HG02938 (cell line): Measurements from ENCODE around the gene SH3GL3.

Experiments used
- ATAC-seq: cut with Tn5 transposase; IDR thresholded peaks from one replicate; pipeline ENCODE4 v1.9.1; 2021; ENCODE audit warnings: mild to moderate bottlenecking, moderate library complexity; ENCODE audit not compliant: unreplicated experiment

SH3GL3 gene

GRCh38 chr15:83503595-83504364, 56.6 kb downstream of the SH3GL3 start:
- ATAC-seq = no peak

- ATAC-seq = no peak
Observed at GRCh38 chr15:83504365-83504764, 57.2 kb downstream of the SH3GL3 start.

GRCh38 chr15:83510001-83510400, 62.9 kb downstream of the SH3GL3 start:
- ATAC-seq = no peak

GRCh38 chr15:83512459-83512858, 65.3 kb downstream of the SH3GL3 start:
- no peak for ATAC-seq

GRCh38 chr15:83514584-83514983, 67.4 kb downstream of the SH3GL3 start:
- no peak for ATAC-seq

- no peak for ATAC-seq
Observed at GRCh38 chr15:83515164-83515563, 68.0 kb downstream of the SH3GL3 start.

GRCh38 chr15:83516935-83517334, 69.8 kb downstream of the SH3GL3 start:
- no peak for ATAC-seq

- ATAC-seq = no peak
Observed at GRCh38 chr15:83526319-83526718, 79.2 kb downstream of the SH3GL3 start.

- no peak for ATAC-seq
Observed at GRCh38 chr15:83533410-83533962, 86.3 kb downstream of the SH3GL3 start.

- no peak for ATAC-seq
Observed at GRCh38 chr15:83537606-83538005, 90.5 kb downstream of the SH3GL3 start.

- no peak for ATAC-seq
Observed at GRCh38 chr15:83538682-83539081, 91.5 kb downstream of the SH3GL3 start.

- ATAC-seq = no peak
Observed at GRCh38 chr15:83545804-83546511, 98.8 kb downstream of the SH3GL3 start.

GRCh38 chr15:83546512-83546888, 99.4 kb downstream of the SH3GL3 start:
- no peak for ATAC-seq

- no peak for ATAC-seq
Observed at GRCh38 chr15:83547168-83547567, 100.0 kb downstream of the SH3GL3 start.

GRCh38 chr15:83549623-83550022, 102.5 kb downstream of the SH3GL3 start:
- no peak for ATAC-seq

- ATAC-seq = no peak
Observed at GRCh38 chr15:83554558-83554957, 107.4 kb downstream of the SH3GL3 start.

GRCh38 chr15:83555383-83555782, 108.2 kb downstream of the SH3GL3 start:
- ATAC-seq = no peak

- no peak for ATAC-seq
Observed at GRCh38 chr15:83556068-83556467, 108.9 kb downstream of the SH3GL3 start.

- no peak for ATAC-seq
Observed at GRCh38 chr15:83556754-83557153, 109.6 kb downstream of the SH3GL3 start.

GRCh38 chr15:83558146-83558545, 111.0 kb downstream of the SH3GL3 start:
- ATAC-seq = no peak

- ATAC-seq = peak; percentile 87
Observed at GRCh38 chr15:83559310-83559966, 112.3 kb downstream of the SH3GL3 start.

GRCh38 chr15:83561661-83562060, 114.5 kb downstream of the SH3GL3 start:
- ATAC-seq = no peak
